Activated CD4-positive, alpha-beta T cell treated with anti-CD3 and anti-CD28 coated beads for 24 hours (primary cell): ENCODE measurements around the gene BCL7B.
"Not testable (repeated sequence)": the region's sequence is repeated elsewhere in the genome, so short reads cannot be mapped to it uniquely, and the experiment has no call there.

Source experiments
- DNase-seq, 2 donors: peaks; one replicate each; pipeline ENCODE4 v3.0.0-alpha.2; 2020; ENCODE audit warnings: low read depth in 2 of 2

The BCL7B gene

GRCh38 chr7:73496626-73497025 is 60.9 kb downstream of the BCL7B start:
- no peak for DNase-seq

GRCh38 chr7:73495507-73495906 is 62.0 kb downstream of the BCL7B start:
- DNase-seq = not testable (repeated sequence)

GRCh38 chr7:73489976-73490375 is 67.5 kb downstream of the BCL7B start:
- no peak for DNase-seq

GRCh38 chr7:73487486-73487885 is 70.0 kb downstream of the BCL7B start:
- DNase-seq = no peak
